AG08395 (cell line): Measurements from ENCODE around the gene RSAD1.

Experiments
- DNase-seq: peaks from one replicate; pipeline ENCODE4 v3.0.0; 2012; ENCODE audit warnings: mixed read lengths, low spot score

Gene RSAD1

GRCh38 chr17:50495217-50495823 is 16.7 kb downstream of the RSAD1 start:
- DNase-seq: no peak

GRCh38 chr17:50495918-50496317 is 17.3 kb downstream of the RSAD1 start:
- no peak for DNase-seq

- DNase-seq: no peak
These were observed 19.6 kb downstream of the RSAD1 start for GRCh38 chr17:50498021-50498874.

- DNase-seq: no peak
These were observed 20.6 kb downstream of the RSAD1 start for GRCh38 chr17:50499270-50499669.

GRCh38 chr17:50499721-50500120 is 21.1 kb downstream of the RSAD1 start:
- no peak for DNase-seq

GRCh38 chr17:50501054-50501453 is 22.4 kb downstream of the RSAD1 start:
- DNase-seq: no peak

GRCh38 chr17:50502301-50502990 is 23.8 kb downstream of the RSAD1 start:
- DNase-seq: no peak

GRCh38 chr17:50505591-50506130 is 27.0 kb downstream of the RSAD1 start:
- no peak for DNase-seq

GRCh38 chr17:50506298-50506697 is 27.6 kb downstream of the RSAD1 start:
- no peak for DNase-seq

GRCh38 chr17:50507871-50508572 is 29.4 kb downstream of the RSAD1 start, which contains the start of gene MYCBPAP:
Gene MYCBPAP (plus strand): TSS chr17:50508439. CDS start chr17:50508675, 236 bp downstream.
- DNase-seq: peak; percentile 86

GRCh38 chr17:50508573-50509460 is 30.2 kb downstream of the RSAD1 start:
- DNase-seq: no peak

- no peak for DNase-seq
These were observed 32.4 kb downstream of the RSAD1 start for GRCh38 chr17:50511058-50511457.

- no peak for DNase-seq
These were observed 34.8 kb downstream of the RSAD1 start for GRCh38 chr17:50513495-50513894.

GRCh38 chr17:50514388-50514787 is 35.7 kb downstream of the RSAD1 start:
- DNase-seq: no peak

GRCh38 chr17:50514936-50515702 is 36.5 kb downstream of the RSAD1 start:
- peak; percentile 44 for DNase-seq

- no peak for DNase-seq
These were observed 38.4 kb downstream of the RSAD1 start for GRCh38 chr17:50517011-50517410.

- no peak for DNase-seq
These were observed 39.1 kb downstream of the RSAD1 start for GRCh38 chr17:50517504-50518383.

GRCh38 chr17:50518384-50519023 is 39.8 kb downstream of the RSAD1 start:
- no peak for DNase-seq
